Neuron (in vitro differentiated cells): ENCODE data around the gene SPATC1L.

Experiments used
- H2AFZ ChIP-seq: one replicate; pipeline ENCODE4 v1.6.1; 2013; ENCODE audit warnings: low read depth, mild to moderate bottlenecking, inconsistent platforms, low read length, moderate library complexity
- H3K27me3 ChIP-seq: one replicate; pipeline ENCODE4 v1.6.1; 2013; ENCODE audit warnings: low read length; ENCODE audit not compliant: insufficient read depth
- H3K36me3 ChIP-seq: one replicate; pipeline ENCODE4 v1.6.1; 2013; ENCODE audit warnings: low read length; ENCODE audit not compliant: insufficient read depth
- H3K4me1 ChIP-seq: one replicate; pipeline ENCODE4 v1.6.1; 2013; ENCODE audit warnings: low read length; ENCODE audit not compliant: insufficient read depth
- H3K4me3 ChIP-seq: 2 replicates; pipeline ENCODE4 v1.5.1; 2013; ENCODE audit warnings: mild to moderate bottlenecking, low read length, moderate library complexity
- H3K9me3 ChIP-seq: one replicate; pipeline ENCODE4 v1.6.1; 2013; ENCODE audit warnings: low read length

Gene SPATC1L

DNA sequence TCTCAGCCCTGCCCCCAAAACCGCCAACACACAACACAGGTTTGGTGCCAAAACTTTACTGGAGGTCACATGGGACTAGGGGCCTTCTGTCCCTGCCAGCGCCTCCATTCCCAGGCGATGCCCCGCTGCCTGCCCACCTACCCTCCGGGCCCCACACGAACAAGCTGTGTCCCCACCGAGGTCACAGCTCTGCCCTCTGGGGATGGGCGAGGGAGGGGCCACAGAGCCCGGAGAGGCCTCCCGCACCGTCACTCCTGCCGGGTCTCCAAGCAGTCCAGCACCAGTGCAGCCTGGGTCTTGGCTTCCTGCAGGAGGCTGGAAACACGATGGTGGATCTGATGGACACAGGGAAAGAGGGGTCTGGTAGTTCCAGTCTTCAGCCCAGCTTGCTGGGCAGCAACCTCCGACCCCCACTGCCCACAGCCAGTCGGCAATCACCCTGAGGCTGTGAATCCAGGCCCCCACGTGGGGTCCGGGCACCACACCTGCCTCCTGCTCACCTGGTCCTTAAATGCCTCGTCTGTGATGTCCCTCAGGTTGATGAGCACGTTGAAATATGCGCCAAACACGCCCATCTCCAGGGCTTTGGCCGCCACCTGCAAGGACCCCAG lies 47.4 kb downstream of the SPATC1L start:
- no peak overlapping the region for H2AFZ ChIP-seq
- no peaks in the 10 kb centered on the region for H3K4me1 ChIP-seq
- H3K9me3 ChIP-seq: no peaks in the 10 kb centered on the region
- H3K27me3 ChIP-seq: no peaks in the 10 kb centered on the region
- H3K4me3 ChIP-seq: no peak overlapping the region
- H3K36me3 ChIP-seq: no peaks in the 10 kb centered on the region

- Histone ChIP-seq H3K27me3 (no peaks in the 10 kb centered on the region), H3K9me3 (no peaks in the 10 kb centered on the region), H3K4me3 (no peak overlapping the region), H3K4me1 (no peaks in the 10 kb centered on the region), H3K36me3 (no peaks in the 10 kb centered on the region), H2AFZ (no peak overlapping the region)
Observed at GRCh38 chr21:46135782-46136395, 48.4 kb downstream of the SPATC1L start.

GRCh38 chr21:46131838-46132651 lies 52.2 kb downstream of the SPATC1L start:
- no peaks in the 10 kb centered on the region for H3K4me1 ChIP-seq
- H2AFZ ChIP-seq: no peak overlapping the region
- H3K27me3 ChIP-seq: no peaks in the 10 kb centered on the region
- no peaks in the 10 kb centered on the region for H3K36me3 ChIP-seq
- peaks cover 4% of the 10 kb centered on the region for H3K9me3 ChIP-seq
- H3K4me3 ChIP-seq: no peak overlapping the region

DNA sequence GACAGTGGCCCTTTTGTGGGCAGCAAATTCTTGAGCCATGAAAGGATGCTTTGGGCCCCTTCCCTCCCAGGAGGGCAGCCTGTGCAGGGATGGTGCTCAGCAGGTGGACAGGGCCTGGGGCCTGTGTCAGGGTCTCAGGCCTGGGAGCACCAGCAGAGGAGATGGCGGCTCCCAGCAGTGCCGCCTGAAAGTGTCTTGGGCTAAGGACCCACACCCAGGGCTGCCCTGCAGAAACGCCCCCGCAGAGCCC lies 52.7 kb downstream of the SPATC1L start:
- H3K9me3 ChIP-seq: peaks cover 4% of the 10 kb centered on the region
- H3K27me3 ChIP-seq: no peaks in the 10 kb centered on the region
- H3K36me3 ChIP-seq: no peaks in the 10 kb centered on the region
- H3K4me3 ChIP-seq: no peak overlapping the region
- H3K4me1 ChIP-seq: no peaks in the 10 kb centered on the region
- H2AFZ ChIP-seq: no peak overlapping the region

GRCh38 chr21:46130831-46131587 lies 53.2 kb downstream of the SPATC1L start:
- H3K4me1 ChIP-seq: no peaks in the 10 kb centered on the region
- H3K9me3 ChIP-seq: peaks cover 5% of the 10 kb centered on the region
- H3K4me3 ChIP-seq: no peak overlapping the region
- H3K36me3 ChIP-seq: no peaks in the 10 kb centered on the region
- no peaks in the 10 kb centered on the region for H3K27me3 ChIP-seq
- no peak overlapping the region for H2AFZ ChIP-seq

DNA sequence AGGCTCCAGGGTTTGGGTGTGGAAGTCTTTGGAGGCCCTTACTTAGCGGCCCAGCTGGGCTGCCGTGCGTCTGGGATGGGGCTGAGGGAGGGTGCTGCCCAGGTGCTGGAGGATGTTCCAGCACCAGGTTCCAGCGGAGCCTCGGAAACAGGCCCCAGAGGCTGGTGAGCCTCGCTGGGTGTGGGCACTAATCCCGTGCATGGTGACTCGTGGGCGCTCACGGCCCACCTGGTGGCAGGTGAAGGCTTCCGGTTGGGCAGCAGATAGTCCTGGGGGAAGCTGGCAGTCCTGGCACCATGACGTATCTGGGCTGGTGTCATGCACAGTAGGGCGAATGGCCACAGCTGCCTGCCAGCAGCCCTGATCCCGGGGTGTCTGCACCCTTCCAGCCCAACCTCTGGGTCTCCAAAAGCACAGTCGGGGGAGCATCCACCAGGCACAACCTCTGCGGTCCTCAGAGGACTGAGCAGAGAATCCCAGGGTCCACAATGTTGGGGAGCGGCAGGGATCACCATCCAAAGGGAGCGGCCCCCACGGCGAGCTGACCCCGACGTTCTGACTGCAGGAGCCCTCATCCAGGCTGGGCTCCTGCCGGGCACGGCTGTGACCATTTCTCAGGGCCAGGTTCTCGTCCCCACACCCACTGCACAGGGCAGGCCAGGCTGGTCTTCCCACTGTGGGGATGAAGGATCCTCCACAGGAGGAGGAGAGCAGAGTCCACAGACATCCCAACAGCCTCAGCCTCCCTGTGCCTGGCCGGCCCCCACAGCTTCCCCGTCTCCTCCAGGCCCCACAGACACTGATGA lies 54.2 kb downstream of the SPATC1L start:
- no peaks in the 10 kb centered on the region for H3K36me3 ChIP-seq
- no peak overlapping the region for H3K4me3 ChIP-seq
- no peaks in the 10 kb centered on the region for H3K4me1 ChIP-seq
- no peaks in the 10 kb centered on the region for H3K27me3 ChIP-seq
- H3K9me3 ChIP-seq: peaks cover 6% of the 10 kb centered on the region
- no peak overlapping the region for H2AFZ ChIP-seq

DNA sequence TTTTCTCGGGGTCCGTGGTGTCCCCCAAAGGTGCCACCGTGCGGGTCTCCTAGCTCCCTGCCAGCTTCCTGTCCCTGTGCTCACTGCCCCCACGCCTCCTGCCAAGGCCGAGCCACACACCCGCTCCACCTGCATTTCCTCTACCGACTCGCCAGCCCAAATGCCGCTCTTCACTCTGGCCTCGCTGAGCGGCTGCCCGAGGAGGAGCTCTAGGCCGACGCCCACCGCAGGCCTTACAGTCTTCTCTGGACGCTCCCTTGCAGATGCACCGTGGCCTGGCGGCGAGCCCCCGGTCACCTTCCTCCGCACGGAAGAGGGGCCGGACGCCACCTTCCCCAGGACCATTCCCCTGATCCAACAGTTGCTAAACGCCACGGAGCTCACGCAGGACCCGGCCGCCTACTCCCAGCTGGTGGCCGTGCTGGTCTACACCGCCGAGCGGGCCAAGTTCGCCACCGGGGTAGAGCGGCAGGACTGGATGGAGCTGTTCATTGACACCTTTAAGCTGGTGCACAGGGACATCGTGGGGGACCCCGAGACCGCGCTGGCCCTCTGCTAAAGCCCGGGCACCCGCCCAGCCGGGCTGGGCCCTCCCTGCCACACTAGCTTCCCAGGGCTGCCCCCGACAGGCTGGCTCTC lies 55.2 kb downstream of the SPATC1L start:
- H3K4me1 ChIP-seq: no peaks in the 10 kb centered on the region
- peaks cover 6% of the 10 kb centered on the region for H3K9me3 ChIP-seq
- no peak overlapping the region for H2AFZ ChIP-seq
- H3K27me3 ChIP-seq: no peaks in the 10 kb centered on the region
- no peaks in the 10 kb centered on the region for H3K36me3 ChIP-seq
- H3K4me3 ChIP-seq: no peak overlapping the region

GRCh38 chr21:46128106-46128932 lies 55.9 kb downstream of the SPATC1L start:
- no peak overlapping the region for H3K4me3 ChIP-seq

DNA sequence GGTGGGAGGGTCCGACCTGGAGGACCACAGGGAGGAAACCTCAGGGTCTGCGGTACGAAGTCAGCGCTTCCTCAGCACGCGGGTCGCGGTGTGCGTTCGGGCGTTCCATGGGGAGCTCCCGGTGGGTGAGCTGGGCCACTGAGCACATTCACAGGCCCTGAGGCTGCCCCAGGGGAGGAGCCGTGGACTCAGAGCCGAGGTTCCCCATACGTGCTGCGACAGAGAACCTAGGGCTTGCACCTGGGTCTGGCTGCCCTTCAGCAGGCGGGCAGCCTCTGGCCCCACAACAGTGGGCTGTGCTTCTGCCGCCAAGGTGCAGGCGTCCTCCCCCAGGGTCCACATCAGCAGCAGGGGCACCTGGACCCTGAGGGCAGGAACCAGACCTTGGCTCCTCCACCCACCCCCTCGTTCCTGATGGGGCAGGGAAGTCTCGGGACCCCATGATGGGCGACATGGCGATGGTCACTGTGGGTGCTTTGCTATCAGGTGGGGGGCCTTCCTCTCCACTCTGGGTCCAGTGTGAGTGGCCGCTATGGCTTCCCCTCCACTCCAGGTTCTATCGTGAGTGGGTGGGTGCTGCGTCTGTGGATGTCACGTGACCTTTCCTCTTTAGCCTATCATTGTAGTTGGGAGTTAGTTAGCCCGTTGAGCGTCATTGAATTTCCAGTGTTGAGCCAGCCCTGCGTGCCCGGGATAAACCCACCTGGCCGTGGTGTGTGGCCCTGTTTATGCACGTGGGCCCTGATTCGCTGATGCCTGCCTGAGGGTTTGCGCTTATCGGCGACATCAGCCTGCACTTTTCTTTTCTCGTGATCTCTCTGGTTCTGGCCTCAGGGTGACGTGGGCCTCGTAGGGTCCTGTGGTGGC lies 56.8 kb downstream of the SPATC1L start:
- Histone ChIP-seq H2AFZ (no peak overlapping the region), H3K36me3 (no peaks in the 10 kb centered on the region), H3K4me1 (no peaks in the 10 kb centered on the region), H3K27me3 (no peaks in the 10 kb centered on the region), H3K4me3 (no peak overlapping the region), H3K9me3 (peaks cover 9% of the 10 kb centered on the region)

More at GRCh38 chr21:46128106-46128932, 55.9 kb downstream of the SPATC1L start:
- H2AFZ ChIP-seq: no peak overlapping the region
- no peaks in the 10 kb centered on the region for H3K4me1 ChIP-seq
- H3K9me3 ChIP-seq: peaks cover 9% of the 10 kb centered on the region
- H3K36me3 ChIP-seq: no peaks in the 10 kb centered on the region
- no peaks in the 10 kb centered on the region for H3K27me3 ChIP-seq

GRCh38 chr21:46126309-46127238 lies 57.7 kb downstream of the SPATC1L start:
- H3K27me3 ChIP-seq: no peaks in the 10 kb centered on the region

More at GRCh38 chr21:46126309-46127238, 57.7 kb downstream of the SPATC1L start:
- Histone ChIP-seq H3K4me3 (no peak overlapping the region), H3K36me3 (no peaks in the 10 kb centered on the region), H3K9me3 (peaks cover 9% of the 10 kb centered on the region), H2AFZ (no peak overlapping the region), H3K4me1 (no peaks in the 10 kb centered on the region)
